ENCODE results near the gene PIN1. TPM values are rescaled to one million over a fixed set of nuclear protein-coding genes. Genes with fewer than 3 reads are reported as not detected.
"Not testable (repeated sequence)": the region's sequence is repeated elsewhere in the genome, so short reads cannot be mapped to it uniquely, and the experiment has no call there.

Gene PIN1
- total RNA-seq, 2 donors from 2014 or later = 71.4 to 78.0 TPM

DNA sequence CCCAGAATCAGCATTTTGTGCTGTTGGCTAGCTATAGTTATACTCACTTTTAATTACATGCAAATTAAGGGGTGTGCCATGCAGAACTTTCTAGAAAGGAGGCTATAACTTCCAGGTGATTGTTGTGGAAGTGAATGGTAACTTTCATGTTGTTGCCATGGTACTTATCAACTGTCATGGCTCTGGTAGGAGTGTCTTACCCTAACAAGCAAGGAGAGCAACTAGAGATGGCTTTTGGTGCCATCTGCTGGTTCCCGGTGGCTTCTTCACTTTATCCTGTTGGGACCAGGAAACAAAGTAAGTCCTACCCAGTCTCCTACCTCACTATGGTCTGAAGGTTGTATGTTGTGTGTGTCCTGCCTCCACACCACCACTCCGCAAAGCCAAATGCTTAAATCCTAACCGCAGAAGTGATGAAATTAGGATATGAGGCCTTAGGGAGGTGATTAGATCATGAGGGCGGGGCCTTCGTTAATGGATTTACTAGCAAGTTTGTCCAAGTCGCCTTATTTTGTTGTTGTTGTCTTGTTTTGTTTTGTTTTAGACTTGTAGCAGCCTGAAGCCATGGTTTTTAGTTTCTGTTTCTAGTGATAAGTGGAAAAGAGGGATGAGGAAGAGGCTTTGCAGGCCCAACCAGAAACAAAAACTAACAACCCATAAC is 38.9 kb upstream of the PIN1 start:
- Mint-ChIP-seq H3K36me3 (ENCODE audit: insufficient read depth in 2 of 2) (peaks cover 3 to 5% of the 10 kb centered on the region in 2 donors), H3K27ac (peak overlapping the region; percentile 57), H3K27me3 (ENCODE audit: low read depth) (no peaks in the 10 kb centered on the region), H3K9me3 (peaks cover 0 to 2% of the 10 kb centered on the region in 2 donors), H3K4me3 (peak overlapping the region in 1 of 2 donors; percentile 2), H3K4me1 (ENCODE audit: low read depth) (peaks cover 46% of the 10 kb centered on the region)
- ATAC-seq (replicated peaks in 1 of 2) = peak; percentile 38 to 46
- peak; percentile 83 to 84 for DNase-seq

DNA sequence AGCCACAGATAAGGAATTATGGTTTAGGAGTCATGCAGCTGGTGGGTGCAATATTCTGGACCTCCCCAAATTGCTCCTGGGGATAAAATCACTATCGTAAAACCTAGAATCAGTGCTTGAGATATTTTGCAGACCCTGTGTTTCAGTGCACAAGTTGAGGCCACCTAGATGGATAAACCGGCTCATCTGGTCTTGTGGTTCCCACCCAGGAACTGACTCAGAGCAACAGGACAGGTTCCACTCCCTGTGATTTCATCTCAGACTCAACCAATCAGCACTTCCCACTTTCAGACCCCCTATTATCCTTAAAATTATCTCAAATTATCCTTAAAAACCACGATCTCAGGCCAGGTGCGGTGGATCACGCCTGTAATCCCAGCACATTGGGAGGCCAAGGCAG is 37.2 kb upstream of the PIN1 start:
- peaks cover 0 to 2% of the 10 kb centered on the region in 2 donors for H3K9me3 Mint-ChIP-seq
- no peaks in the 10 kb centered on the region for H3K27me3 Mint-ChIP-seq (ENCODE audit: low read depth)
- peak overlapping the region; percentile 46 for H3K27ac Mint-ChIP-seq
- H3K4me3 Mint-ChIP-seq = no peak overlapping the region
- peaks cover 3% of the 10 kb centered on the region in 2 donors for H3K36me3 Mint-ChIP-seq (ENCODE audit: insufficient read depth in 2 of 2)
- ATAC-seq (replicated peaks in 1 of 2) (no peak), DNase-seq (no peak)
- peaks cover 37% of the 10 kb centered on the region for H3K4me1 Mint-ChIP-seq (ENCODE audit: low read depth)

DNA sequence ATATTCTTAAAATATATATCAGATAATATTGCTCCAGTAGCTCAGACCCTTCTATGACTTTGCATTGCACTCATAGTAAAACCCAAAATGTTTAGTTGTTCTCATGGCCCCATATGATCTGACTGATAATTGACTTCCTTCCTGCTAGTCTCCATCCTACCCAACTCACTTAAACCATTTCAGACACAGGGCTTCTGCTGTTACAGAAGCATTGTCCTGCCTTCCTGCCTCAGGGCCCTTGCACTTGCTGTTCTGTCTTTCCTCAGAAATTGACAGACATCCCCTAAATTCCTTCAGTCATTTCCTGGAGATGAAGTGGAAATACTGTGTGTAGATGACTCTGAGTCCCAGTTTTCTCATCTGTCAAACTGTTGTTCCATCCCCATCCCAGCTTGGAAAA is 36.0 kb upstream of the PIN1 start:
- no peak for ATAC-seq (replicated peaks in 1 of 2)
- no peak overlapping the region for H3K4me3 Mint-ChIP-seq
- peak overlapping the region; percentile 9 for H3K27ac Mint-ChIP-seq
- peaks cover 31% of the 10 kb centered on the region for H3K4me1 Mint-ChIP-seq (ENCODE audit: low read depth)
- DNase-seq = no peak
- no peaks in the 10 kb centered on the region for H3K9me3 Mint-ChIP-seq
- H3K27me3 Mint-ChIP-seq (ENCODE audit: low read depth) = no peaks in the 10 kb centered on the region
- no peaks in the 10 kb centered on the region for H3K36me3 Mint-ChIP-seq (ENCODE audit: insufficient read depth in 2 of 2)

DNA sequence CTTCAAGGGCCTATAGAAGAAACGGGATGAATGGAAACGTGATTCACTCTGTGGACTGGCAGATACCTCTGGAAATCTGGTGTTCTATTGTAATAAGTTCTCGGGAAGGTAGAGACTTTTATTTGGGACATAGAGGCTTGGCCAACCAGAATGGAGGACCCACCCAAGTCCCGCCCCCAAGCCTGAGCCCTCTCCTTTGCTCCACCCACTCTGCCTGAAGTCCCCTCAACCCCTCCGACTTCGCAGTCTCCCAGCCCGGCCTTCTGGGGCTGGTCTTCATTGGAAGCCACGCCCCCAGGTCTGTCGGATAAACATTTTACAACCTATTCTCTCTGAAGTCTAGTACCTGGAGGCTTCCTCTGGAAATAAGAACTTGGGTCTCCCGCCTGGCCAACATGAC is 33.1 kb upstream of the PIN1 start:
- Mint-ChIP-seq H3K27ac (no peak overlapping the region), H3K36me3 (ENCODE audit: insufficient read depth in 2 of 2) (no peaks in the 10 kb centered on the region), H3K27me3 (ENCODE audit: low read depth) (no peaks in the 10 kb centered on the region), H3K4me1 (ENCODE audit: low read depth) (peaks cover 25% of the 10 kb centered on the region), H3K9me3 (no peaks in the 10 kb centered on the region), H3K4me3 (no peak overlapping the region)
- ATAC-seq (replicated peaks in 1 of 2) (no peak), DNase-seq (no peak)

DNA sequence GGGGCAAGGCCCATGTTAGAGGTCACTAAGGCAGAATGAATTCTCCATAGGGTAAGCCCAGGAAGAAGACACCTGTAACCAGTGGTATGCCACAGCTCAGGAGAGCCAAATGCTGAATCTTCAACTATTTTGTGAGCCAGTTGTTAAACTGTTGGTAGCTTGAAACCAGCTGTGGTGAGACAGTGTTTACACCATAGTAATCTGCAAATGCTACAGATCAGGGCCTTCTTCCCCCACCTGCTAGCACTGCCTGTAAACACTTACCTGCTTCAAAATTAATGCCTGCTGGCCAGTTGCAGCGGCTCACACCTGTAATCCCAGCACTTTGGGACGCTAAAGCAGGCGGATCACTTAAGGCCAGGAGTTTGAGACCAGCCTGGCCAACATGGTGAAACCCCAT is 28.3 kb upstream of the PIN1 start:
- H3K27me3 Mint-ChIP-seq (ENCODE audit: low read depth) = no peaks in the 10 kb centered on the region
- DNase-seq (no peak), ATAC-seq (replicated peaks in 1 of 2) (no peak)
- peaks cover 0 to 4% of the 10 kb centered on the region in 2 donors for H3K36me3 Mint-ChIP-seq (ENCODE audit: insufficient read depth in 2 of 2)
- H3K9me3 Mint-ChIP-seq = no peaks in the 10 kb centered on the region
- H3K4me1 Mint-ChIP-seq (ENCODE audit: low read depth) = peaks cover 14% of the 10 kb centered on the region
- H3K4me3 Mint-ChIP-seq = no peak overlapping the region
- H3K27ac Mint-ChIP-seq = no peak overlapping the region

DNA sequence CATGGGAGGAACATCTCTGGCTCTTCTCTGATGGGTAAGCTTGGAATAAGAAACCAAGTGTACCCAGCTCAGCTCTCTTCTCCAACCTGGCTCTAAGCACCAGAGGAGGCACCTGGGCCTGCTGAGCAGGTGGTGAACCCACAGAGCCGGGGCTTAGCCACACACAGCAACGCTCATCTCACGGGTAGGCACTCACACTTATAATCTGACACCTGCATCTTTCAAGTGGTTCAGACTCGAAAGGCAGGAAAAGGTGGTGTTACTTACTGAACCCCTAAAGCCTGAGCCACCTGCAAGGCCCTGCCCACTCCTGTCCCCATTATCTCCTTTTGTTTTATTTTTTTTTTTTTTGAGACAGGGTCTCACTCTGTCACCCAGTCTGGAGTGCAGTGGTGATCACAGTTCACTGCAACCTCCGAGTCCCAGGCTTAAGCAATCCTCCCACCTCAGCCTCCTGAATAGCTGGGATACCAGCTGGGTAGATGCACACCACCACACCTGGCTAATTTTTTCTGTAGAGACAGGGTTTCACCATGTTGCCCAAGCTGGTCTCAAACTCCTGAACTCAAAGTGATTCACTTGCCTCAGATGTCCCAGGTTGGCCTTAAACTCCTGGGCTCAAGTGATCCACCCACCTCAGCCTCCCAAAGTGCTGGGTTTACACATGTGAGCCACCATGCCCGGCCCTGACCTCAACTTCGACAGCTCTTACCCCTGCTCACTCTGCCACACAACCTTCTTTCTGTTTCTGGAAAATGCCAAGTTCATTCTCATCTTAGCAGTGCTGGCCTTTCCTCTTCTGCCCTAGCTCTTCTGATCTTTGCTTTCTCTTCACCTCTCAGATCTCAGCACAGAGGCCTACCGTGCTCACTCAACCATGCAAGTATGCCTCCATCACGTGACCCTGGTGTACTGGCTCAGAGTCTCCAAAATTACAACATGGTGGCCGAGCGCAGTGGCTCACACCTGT is 26.0 kb upstream of the PIN1 start:
- no peak overlapping the region for H3K4me3 Mint-ChIP-seq
- H3K9me3 Mint-ChIP-seq = no peaks in the 10 kb centered on the region
- H3K4me1 Mint-ChIP-seq (ENCODE audit: low read depth) = peaks cover 14% of the 10 kb centered on the region
- H3K27ac Mint-ChIP-seq = peak overlapping the region; percentile 45
- DNase-seq (no peak), ATAC-seq (replicated peaks in 1 of 2) (peak in 1 of 2 donors; percentile 36)
- H3K27me3 Mint-ChIP-seq (ENCODE audit: low read depth) = no peaks in the 10 kb centered on the region
- H3K36me3 Mint-ChIP-seq (ENCODE audit: insufficient read depth in 2 of 2) = peaks cover 3 to 4% of the 10 kb centered on the region in 2 donors

DNA sequence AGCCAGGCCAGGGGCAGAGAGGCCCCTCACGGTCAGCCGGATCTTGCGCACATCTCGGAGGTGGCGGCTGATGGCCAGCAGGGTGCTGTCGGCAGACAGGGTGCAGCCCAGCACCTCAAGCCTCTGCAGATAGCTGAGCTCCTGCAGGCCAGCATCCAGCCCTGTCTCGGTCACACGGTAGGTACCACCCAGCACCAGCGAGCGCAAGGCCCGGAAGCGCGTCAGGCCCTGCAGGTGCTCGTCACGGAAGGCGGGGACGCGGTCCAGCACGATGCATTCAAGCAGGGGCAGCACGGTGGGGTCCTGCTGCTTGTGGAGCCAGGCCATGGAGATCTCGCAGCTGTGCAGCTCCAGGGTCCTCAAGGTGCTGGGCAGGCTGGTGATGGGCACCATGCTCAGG is 24.0 kb upstream of the PIN1 start:
- Mint-ChIP-seq H3K4me1 (ENCODE audit: low read depth) (peaks cover 15% of the 10 kb centered on the region), H3K27me3 (ENCODE audit: low read depth) (no peaks in the 10 kb centered on the region), H3K9me3 (peaks cover 0 to under 1% of the 10 kb centered on the region in 2 donors), H3K27ac (no peak overlapping the region), H3K4me3 (no peak overlapping the region), H3K36me3 (ENCODE audit: insufficient read depth in 2 of 2) (peaks cover 8 to 9% of the 10 kb centered on the region in 2 donors)
- no peak for DNase-seq
- ATAC-seq (replicated peaks in 1 of 2) = no peak

DNA sequence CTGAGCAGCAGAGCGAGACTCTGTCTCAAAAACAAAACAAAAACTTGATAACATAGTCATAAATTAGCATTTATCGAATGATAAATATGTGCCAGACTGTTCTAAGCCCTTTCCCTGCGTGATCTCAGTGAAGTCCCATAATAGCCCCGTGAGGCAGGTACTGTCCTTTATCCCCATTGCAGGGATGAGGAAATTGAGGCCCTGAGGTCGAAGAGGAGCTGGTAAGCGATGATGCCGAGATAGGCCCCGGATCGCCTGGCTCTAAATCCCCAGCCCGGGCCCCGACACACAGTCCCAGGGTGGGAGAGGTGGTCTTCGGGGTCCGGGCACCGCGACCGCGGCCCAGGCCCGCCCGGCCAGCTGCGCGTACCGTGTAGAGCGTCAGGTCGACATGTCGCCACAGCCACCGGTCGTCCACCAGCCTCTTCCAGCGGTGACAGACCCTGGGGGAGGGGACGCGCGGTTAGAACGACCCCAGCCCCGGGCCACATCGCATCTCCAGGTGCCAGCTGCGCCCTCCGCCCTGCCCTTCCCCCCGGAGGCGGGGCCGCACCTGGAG is 16.9 kb upstream of the PIN1 start:
- ATAC-seq (replicated peaks in 1 of 2) = no peak

DNA sequence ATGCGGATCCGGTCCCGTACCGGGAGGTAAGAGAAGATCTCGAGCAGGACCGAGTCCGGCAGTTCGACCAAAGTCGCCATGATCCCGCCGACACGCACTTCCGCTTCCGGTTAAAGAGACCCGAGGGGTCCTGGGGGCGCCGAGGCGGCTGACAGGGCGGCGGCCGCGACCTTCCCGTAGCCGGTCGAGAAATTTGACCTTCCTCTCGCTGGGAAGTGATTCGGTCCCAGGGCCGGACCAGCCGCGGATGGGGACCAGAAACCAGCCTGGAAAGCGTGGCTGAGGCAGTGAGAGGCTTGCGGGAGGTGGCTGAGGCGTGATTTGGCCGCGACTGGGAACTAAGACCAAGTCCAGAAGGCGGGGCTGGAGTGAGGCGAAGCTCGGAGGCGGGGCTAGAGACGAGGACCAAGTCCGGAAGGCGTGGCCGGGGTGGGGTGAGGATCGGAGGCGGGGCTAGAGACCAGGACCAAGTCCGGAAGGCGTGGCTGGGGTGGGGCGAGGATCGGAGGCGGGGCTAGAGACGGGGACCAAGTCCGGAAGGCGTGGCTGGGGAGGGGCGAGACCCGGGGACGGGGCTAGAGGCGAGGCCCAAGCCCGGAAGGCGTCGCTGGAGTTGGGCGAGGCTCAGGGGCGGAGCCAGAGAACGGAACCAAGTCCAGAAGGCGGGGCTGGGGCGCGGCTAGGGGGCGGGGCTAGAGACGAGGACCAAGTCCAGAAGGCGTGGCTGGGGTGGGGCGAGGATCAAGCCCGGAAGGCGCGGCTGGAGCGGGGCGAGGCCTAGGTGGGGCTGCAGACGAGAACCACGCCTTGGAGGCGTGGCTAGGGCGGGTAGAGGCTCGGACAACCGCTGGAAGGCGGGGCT is 16.2 kb upstream of the PIN1 start, which contains the start of gene FBXL12:
Gene FBXL12, minus strand, starts transcription at position 346 of the 862 bp plus-strand sequence. Its CDS starts 266 bp downstream, at position 80.
- Mint-ChIP-seq H3K27ac (peak within 1 kb of the TSS; percentile 75), H3K36me3 (ENCODE audit: insufficient read depth in 2 of 2) (peaks cover 9 to 12% of the 10 kb centered on the region in 2 donors), H3K4me3 (peak within 1 kb of the TSS; percentile 91 to 93), H3K27me3 (ENCODE audit: low read depth) (no peaks in the 10 kb centered on the region), H3K9me3 (peaks cover 0 to 3% of the 10 kb centered on the region in 2 donors), H3K4me1 (ENCODE audit: low read depth) (peaks cover 27% of the 10 kb centered on the region)
- peak; percentile 90 for ATAC-seq (replicated peaks in 1 of 2)
- peak; percentile 100 for DNase-seq

More for the DNA sequence above, 16.9 kb upstream of the PIN1 start:
- no peak overlapping the region for H3K27ac Mint-ChIP-seq
- peaks cover 27% of the 10 kb centered on the region for H3K4me1 Mint-ChIP-seq (ENCODE audit: low read depth)
- peaks cover 0 to 3% of the 10 kb centered on the region in 2 donors for H3K9me3 Mint-ChIP-seq
- no peaks in the 10 kb centered on the region for H3K27me3 Mint-ChIP-seq (ENCODE audit: low read depth)
- H3K4me3 Mint-ChIP-seq = peak overlapping the region; percentile 91 to 93
- DNase-seq = no peak
- H3K36me3 Mint-ChIP-seq (ENCODE audit: insufficient read depth in 2 of 2) = peaks cover 9 to 14% of the 10 kb centered on the region in 2 donors

DNA sequence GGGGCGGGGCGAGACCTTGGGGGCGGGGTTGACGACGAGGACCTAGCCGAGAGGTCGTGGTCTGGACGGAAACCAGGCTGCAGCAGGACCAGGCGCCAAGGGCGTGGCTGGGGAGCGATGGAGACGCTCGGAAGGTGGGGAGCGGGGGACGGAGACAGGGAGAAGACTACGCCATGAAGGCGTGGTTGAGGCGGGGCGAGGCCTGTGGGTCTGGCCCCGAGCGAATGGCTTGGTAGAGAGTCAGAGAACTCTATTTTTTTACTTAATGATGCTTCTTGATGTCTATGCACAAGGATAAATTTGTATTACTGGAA is 15.6 kb upstream of the PIN1 start:
- peaks cover 27% of the 10 kb centered on the region for H3K4me1 Mint-ChIP-seq (ENCODE audit: low read depth)
- H3K4me3 Mint-ChIP-seq = peak overlapping the region; percentile 91 to 93
- peaks cover 0 to 3% of the 10 kb centered on the region in 2 donors for H3K9me3 Mint-ChIP-seq
- ATAC-seq (replicated peaks in 1 of 2) (no peak), DNase-seq (no peak)
- peak overlapping the region; percentile 66 for H3K27ac Mint-ChIP-seq
- H3K36me3 Mint-ChIP-seq (ENCODE audit: insufficient read depth in 2 of 2) = peaks cover 9 to 12% of the 10 kb centered on the region in 2 donors
- no peaks in the 10 kb centered on the region for H3K27me3 Mint-ChIP-seq (ENCODE audit: low read depth)

DNA sequence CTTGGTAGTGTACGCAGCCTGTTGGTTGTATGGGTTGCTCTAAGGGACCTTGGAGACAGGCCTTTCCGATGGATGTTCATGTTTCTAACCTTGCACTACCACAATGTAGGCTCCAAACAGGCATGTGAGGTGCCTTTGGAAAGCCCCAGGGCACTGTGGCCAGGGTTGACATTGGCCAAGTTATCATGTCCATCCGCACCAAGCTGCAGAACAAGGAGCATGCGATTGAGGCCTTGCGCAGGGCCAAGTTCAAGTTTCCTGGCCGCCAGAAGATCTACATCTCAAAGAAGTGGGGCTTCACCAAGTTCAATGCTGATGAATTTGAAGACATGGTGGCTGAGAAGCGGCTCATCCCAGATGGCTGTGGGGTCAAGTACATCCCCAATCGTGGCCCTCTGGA is 15.1 kb upstream of the PIN1 start:
- not testable (repeated sequence) for H3K27ac Mint-ChIP-seq; ATAC-seq (replicated peaks in 1 of 2); H3K27me3 Mint-ChIP-seq (ENCODE audit: low read depth); DNase-seq; H3K36me3 Mint-ChIP-seq (ENCODE audit: insufficient read depth in 2 of 2); H3K9me3 Mint-ChIP-seq
- peak overlapping the region; percentile 91 to 93 for H3K4me3 Mint-ChIP-seq
- peaks cover 27% of the 10 kb centered on the region for H3K4me1 Mint-ChIP-seq (ENCODE audit: low read depth)

DNA sequence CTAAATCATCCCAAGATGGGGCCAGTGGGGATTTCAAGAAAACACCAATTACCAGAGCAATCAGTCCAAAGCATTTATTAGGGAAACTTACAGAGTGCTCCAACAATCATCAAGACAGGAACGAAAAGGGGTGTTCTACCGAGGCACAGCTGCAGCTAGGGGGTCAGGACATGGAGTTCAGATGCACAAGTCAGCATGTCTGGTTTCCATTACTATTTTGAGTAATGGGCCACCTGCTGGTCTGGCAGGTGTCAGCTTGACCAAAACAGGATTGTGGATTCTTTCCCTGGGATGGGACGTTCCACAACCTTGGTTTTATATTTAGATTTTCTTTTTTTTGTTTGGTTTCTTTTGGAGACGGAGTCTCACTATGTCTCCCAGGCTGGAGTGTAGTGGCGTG is 11.3 kb upstream of the PIN1 start:
- H3K27ac Mint-ChIP-seq = no peak overlapping the region
- peaks cover 27% of the 10 kb centered on the region for H3K4me1 Mint-ChIP-seq (ENCODE audit: low read depth)
- H3K27me3 Mint-ChIP-seq (ENCODE audit: low read depth) = no peaks in the 10 kb centered on the region
- peaks cover 4% of the 10 kb centered on the region in 2 donors for H3K36me3 Mint-ChIP-seq (ENCODE audit: insufficient read depth in 2 of 2)
- H3K9me3 Mint-ChIP-seq = no peaks in the 10 kb centered on the region
- ATAC-seq (replicated peaks in 1 of 2) (no peak), DNase-seq (no peak)
- no peak overlapping the region for H3K4me3 Mint-ChIP-seq

Data from activated T-cell treated with anti-CD3 and anti-CD28 coated beads, Interleukin-2, amount 50 U/mL, for 72 hours (primary cell).